Uterus (tissue), 4 donors: Measurements from ENCODE around the gene NUDT3. TPM values are rescaled to one million over a fixed set of nuclear protein-coding genes. Genes with fewer than 3 reads are reported as not detected.

Experiments
- DNase-seq, 2 donors: peaks; one replicate each; pipeline ENCODE4 v3.0.0-alpha.2; 2019 to 2020
- H3K27ac ChIP-seq, 2 donors: fragments of 200-600 bp; sonication (generic); 1 replicate in 1 of 2; 2 replicates in 1 of 2; pipeline ENCODE4 v1.5.1; 2016 to 2018
- H3K27me3 ChIP-seq, 2 donors: fragments of 200-600 bp; sonication (generic); one replicate each; pipeline ENCODE4 v1.5.1; 2018 to 2019; ENCODE audit warnings: control low read depth in 1 of 2
- H3K36me3 ChIP-seq, 2 donors: fragments of 200-600 bp; sonication (generic); one replicate each; pipeline ENCODE4 v1.5.1; 2019; ENCODE audit warnings: control low read depth in 1 of 2
- H3K4me1 ChIP-seq, 2 donors: fragments of 200-600 bp; sonication (generic); one replicate each; pipeline ENCODE4 v1.5.1; 2018 to 2019; ENCODE audit warnings: control low read depth in 1 of 2
- H3K4me3 ChIP-seq, 2 donors: fragments of 200-600 bp; sonication (generic); 1 replicate in 1 of 2; 2 replicates in 1 of 2; pipeline ENCODE4 v1.5.1; 2018 to 2019; ENCODE audit warnings: mild to moderate bottlenecking in 1 of 2
- H3K9me3 ChIP-seq, 2 donors: fragments of 200-600 bp; sonication (generic); one replicate each; pipeline ENCODE4 v1.5.1; 2019; ENCODE audit warnings: control low read depth in 1 of 2
- CTCF ChIP-seq, 4 experiments: fragments of 200-600 bp in 2 of 4; fragments of 450-650 bp in 2 of 4; sonication (generic) in 2 of 4; IDR thresholded peaks; one replicate each; pipeline ENCODE4 v1.5.1; 2016 to 2019; ENCODE audit warnings: antibody characterized with exemption in 4 of 4, mild to moderate bottlenecking in 2 of 4, moderate library complexity in 1 of 4
- POLR2A ChIP-seq, 2 donors: fragments of 450-650 bp; IDR thresholded peaks; one replicate each; pipeline ENCODE4 v1.6.1; 2016; ENCODE audit warnings: antibody characterized with exemption in 2 of 2, mild to moderate bottlenecking in 1 of 2, moderate library complexity in 1 of 2
- intact Hi-C: fragments of 100-400 bp; cut with DNase I; formaldehyde crosslinking; loops from one replicate; pipeline ENCODE4 v1.15.1; 2023; ENCODE audit warnings: low total_unique reads
- total RNA-seq, 4 donors: library from RNA; depleted of rRNA in 3 of 4; stranded (reverse); fragments of >200 nt in 3 of 4; gene quantifications; one replicate each; pipeline versions ENCODE4 v1.1.0 to v1.2.4, GENCODE V29; 2014 to 2023
- donor health status: DM: yes; HTN: yes; CAD: no.

NUDT3 gene
- total RNA-seq, 4 donors from 2014 or later, result 15.6 to 58.8 (median 38.2) TPM

- H3K27me3 ChIP-seq, result no peaks in the 10 kb centered on the region
- no peaks in the 10 kb centered on the region for H3K9me3 ChIP-seq
- no peaks in the 10 kb centered on the region for H3K36me3 ChIP-seq
- TF ChIP-seq CTCF (IDR thresholded peaks at IDR 0.05) (no peak), POLR2A (IDR thresholded peaks at IDR 0.05) (no peak)
- H3K27ac ChIP-seq, result no peak overlapping the region
- no peak for DNase-seq
- no peak overlapping the region for H3K4me3 ChIP-seq
- intact Hi-C loops, result no loop called here
- H3K4me1 ChIP-seq, result no peaks in the 10 kb centered on the region
Measured at GRCh38 chr6:34362909-34363680, 29.4 kb downstream of the NUDT3 start.

- Histone ChIP-seq H3K4me3 (no peak overlapping the region), H3K36me3 (no peaks in the 10 kb centered on the region), H3K4me1 (no peaks in the 10 kb centered on the region), H3K27ac (no peak overlapping the region), H3K27me3 (no peaks in the 10 kb centered on the region), H3K9me3 (no peaks in the 10 kb centered on the region)
- no peak for TF ChIP-seq POLR2A (IDR thresholded peaks at IDR 0.05)
- TF ChIP-seq CTCF (IDR thresholded peaks at IDR 0.05), result no peak
- intact Hi-C loops, result no loop called here
- no peak for DNase-seq
Measured at GRCh38 chr6:34362176-34362575, 30.3 kb downstream of the NUDT3 start.

- no peak for DNase-seq
- no peaks in the 10 kb centered on the region for H3K36me3 ChIP-seq
- intact Hi-C loops, result no loop called here
- no peak overlapping the region for H3K27ac ChIP-seq
- H3K9me3 ChIP-seq, result no peaks in the 10 kb centered on the region
- no peaks in the 10 kb centered on the region for H3K4me1 ChIP-seq
- no peaks in the 10 kb centered on the region for H3K27me3 ChIP-seq
- no peak overlapping the region for H3K4me3 ChIP-seq
- TF ChIP-seq POLR2A (IDR thresholded peaks at IDR 0.05) (no peak), CTCF (IDR thresholded peaks at IDR 0.05) (no peak)
Measured at GRCh38 chr6:34360556-34360955, 31.9 kb downstream of the NUDT3 start.

- Histone ChIP-seq H3K4me1 (no peaks in the 10 kb centered on the region), H3K4me3 (no peak overlapping the region)
- intact Hi-C loops, result no loop called here
Measured at GRCh38 chr6:34359418-34360158, 32.9 kb downstream of the NUDT3 start.

More at GRCh38 chr6:34359418-34360158, 32.9 kb downstream of the NUDT3 start:
- no peak overlapping the region for H3K27ac ChIP-seq
- no peaks in the 10 kb centered on the region for H3K27me3 ChIP-seq
- H3K36me3 ChIP-seq, result no peaks in the 10 kb centered on the region
- TF ChIP-seq POLR2A (IDR thresholded peaks at IDR 0.05) (no peak), CTCF (IDR thresholded peaks at IDR 0.05) (no peak)
- no peak for DNase-seq
- H3K9me3 ChIP-seq, result no peaks in the 10 kb centered on the region
